Keratinocyte (primary cell): ENCODE data around the gene AAR2. TPM values are rescaled to one million over a fixed set of nuclear protein-coding genes. Genes with fewer than 3 reads are reported as not detected.

Source experiments
- DNase-seq: peaks from one replicate; pipeline ENCODE4 v3.0.0-alpha.2; 2011; ENCODE audit warnings: low read depth, missing footprints, low spot score
- FAIRE-seq: peaks from 2 replicates; lab custom pipeline; 2011; peaks lifted over from hg19 to GRCh38; lab: Jason Lieb, UNC
- H2AFZ ChIP-seq: 2 replicates; pipeline ENCODE4 v1.6.0; 2012; ENCODE audit warnings: low read length, control low read depth, inconsistent platforms; ENCODE audit not compliant: control insufficient read depth
- H3K27ac ChIP-seq: 2 replicates; pipeline ENCODE4 v1.5.1; 2011; ENCODE audit warnings: low read length; ENCODE audit not compliant: control insufficient read depth, insufficient read depth
- H3K27me3 ChIP-seq: 3 replicates; pipeline ENCODE4 v1.6.0; 2011; ENCODE audit warnings: low read length; ENCODE audit not compliant: control insufficient read depth, insufficient read depth; ENCODE audit errors: extremely low read depth
- H3K36me3 ChIP-seq, 2 experiments: 2 replicates in 1 of 2; 3 replicates in 1 of 2; pipeline ENCODE4 v1.5.1; 2011; ENCODE audit warnings: low read length in 2 of 2, mild to moderate bottlenecking in 1 of 2; ENCODE audit not compliant: control insufficient read depth in 2 of 2, insufficient read depth in 2 of 2; ENCODE audit errors: extremely low read depth in 1 of 2
- H3K4me1 ChIP-seq: 3 replicates; pipeline ENCODE4 v1.5.1; 2011; ENCODE audit warnings: low read length; ENCODE audit not compliant: control insufficient read depth, insufficient read depth; ENCODE audit errors: extremely low read depth
- H3K4me2 ChIP-seq: 3 replicates; pipeline ENCODE4 v1.6.0; 2011; ENCODE audit warnings: low read depth, low read length; ENCODE audit not compliant: control insufficient read depth, insufficient read depth; ENCODE audit errors: extremely low read depth
- H3K4me3 ChIP-seq, 3 experiments: fragments of 200-600 bp in 1 of 3; sonication (generic) in 1 of 3; 2 replicates in 2 of 3; 3 replicates in 1 of 3; pipeline ENCODE4 v1.5.1; 2011 to 2016; ENCODE audit warnings: low read length in 3 of 3, mild to moderate bottlenecking in 3 of 3, control low read depth in 2 of 3, inconsistent platforms in 1 of 3, low read depth in 1 of 3, mixed read lengths in 1 of 3, mixed run types in 1 of 3, moderate library complexity in 1 of 3; ENCODE audit not compliant: control insufficient read depth in 2 of 3, insufficient read depth in 2 of 3; ENCODE audit errors: extremely low read depth in 1 of 3
- H3K79me2 ChIP-seq: 2 replicates; pipeline ENCODE4 v1.6.0; 2012; ENCODE audit warnings: low read length; ENCODE audit not compliant: control insufficient read depth, insufficient read depth
- H3K9ac ChIP-seq: 3 replicates; pipeline ENCODE4 v1.6.0; 2011; ENCODE audit warnings: low read length; ENCODE audit not compliant: control insufficient read depth, insufficient read depth; ENCODE audit errors: extremely low read depth
- H3K9me1 ChIP-seq: 3 replicates; pipeline ENCODE4 v1.6.0; 2011; ENCODE audit warnings: low read length; ENCODE audit not compliant: control insufficient read depth, insufficient read depth; ENCODE audit errors: extremely low read depth
- H3K9me3 ChIP-seq: 2 replicates; pipeline ENCODE4 v1.5.1; 2012; ENCODE audit warnings: low read depth, low read length; ENCODE audit not compliant: control insufficient read depth
- H4K20me1 ChIP-seq: 3 replicates; pipeline ENCODE4 v1.6.0; 2011; ENCODE audit warnings: low read length; ENCODE audit not compliant: control insufficient read depth, insufficient read depth; ENCODE audit errors: extremely low read depth
- EZH2 ChIP-seq: IDR thresholded peaks from one replicate; pipeline ENCODE4 v1.6.1; 2012; ENCODE audit warnings: inconsistent platforms, mild to moderate bottlenecking, low read length, moderate library complexity
- dilution Hi-C: fragments of 300-500 bp; cut with MboI; formaldehyde crosslinking; loops from one replicate; pipeline ENCODE4 v1.7.0; 2020; ENCODE audit warnings: low sequenced_read_pairs; ENCODE audit not compliant: extremely low pct_ligation_motif_present
- polyA minus RNA-seq, 3 experiments: library from RNA; depleted of rRNA, polyadenylated mRNA; stranded (reverse); fragments of >200 nt; gene quantifications; 1 replicate in 1 of 3; 2 replicates in 1 of 3; 3 replicates in 1 of 3; pipeline ENCODE4 v1.2.3, GENCODE V29; 2011
- polyA plus RNA-seq, 5 experiments: library from polyadenylated mRNA; depleted of rRNA in 3 of 5; stranded (reverse) in 3 of 5; stranded (forward) in 1 of 5; unstranded in 1 of 5; fragments of >200 nt; gene quantifications; 1 replicate in 1 of 5; 2 replicates in 3 of 5; 3 replicates in 1 of 5; pipeline versions ENCODE4 v1.2.1 to v1.2.3, GENCODE V29; 2011 to 2012; ENCODE audit warnings: missing spikeins in 2 of 5, low read depth in 1 of 5, low replicate concordance in 1 of 5
- TF ChIP-seq, protein P1 (sequence below), 3 experiments: IDR thresholded peaks in 1 of 3; conservative IDR thresholded peaks in 1 of 3; optimal IDR thresholded peaks in 1 of 3; 2 replicates in 2 of 3; 3 replicates in 1 of 3; pipeline versions ENCODE3 to v1.5.1; 2011; ENCODE audit warnings: low read length in 3 of 3, mild to moderate bottlenecking in 3 of 3, moderate library complexity in 2 of 3, control low read depth in 1 of 3, inconsistent platforms in 1 of 3; ENCODE audit not compliant: insufficient read depth in 2 of 3; ENCODE audit errors: extremely low read depth in 1 of 3

AAR2 gene, protein sequence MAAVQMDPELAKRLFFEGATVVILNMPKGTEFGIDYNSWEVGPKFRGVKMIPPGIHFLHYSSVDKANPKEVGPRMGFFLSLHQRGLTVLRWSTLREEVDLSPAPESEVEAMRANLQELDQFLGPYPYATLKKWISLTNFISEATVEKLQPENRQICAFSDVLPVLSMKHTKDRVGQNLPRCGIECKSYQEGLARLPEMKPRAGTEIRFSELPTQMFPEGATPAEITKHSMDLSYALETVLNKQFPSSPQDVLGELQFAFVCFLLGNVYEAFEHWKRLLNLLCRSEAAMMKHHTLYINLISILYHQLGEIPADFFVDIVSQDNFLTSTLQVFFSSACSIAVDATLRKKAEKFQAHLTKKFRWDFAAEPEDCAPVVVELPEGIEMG
- 20.1 to 29.5 TPM (median 27.1 TPM) in 3 replicates for polyA plus RNA-seq
- polyA plus RNA-seq (2011; ENCODE audit: low read depth), result 2.7 TPM
- 19.6 and 21.1 TPM in 2 replicates for polyA plus RNA-seq (2011; cell fraction: cytosol; rRNA removed)
- polyA plus RNA-seq (2011; cell fraction: nucleus; rRNA removed), result 24.1 and 29.1 TPM in 2 replicates
- polyA plus RNA-seq (2012; ENCODE audit: low replicate concordance), result 21.9 and 23.1 TPM in 2 replicates
- polyA minus RNA-seq, result 25.2 to 41.1 TPM (median 31.4 TPM) in 3 replicates
- polyA minus RNA-seq (2011; cell fraction: cytosol; rRNA and poly(A)+ RNA removed), result 20.1 TPM
- 18.6 and 22.6 TPM in 2 replicates for polyA minus RNA-seq (2011; cell fraction: nucleus; rRNA and poly(A)+ RNA removed)

DNA sequence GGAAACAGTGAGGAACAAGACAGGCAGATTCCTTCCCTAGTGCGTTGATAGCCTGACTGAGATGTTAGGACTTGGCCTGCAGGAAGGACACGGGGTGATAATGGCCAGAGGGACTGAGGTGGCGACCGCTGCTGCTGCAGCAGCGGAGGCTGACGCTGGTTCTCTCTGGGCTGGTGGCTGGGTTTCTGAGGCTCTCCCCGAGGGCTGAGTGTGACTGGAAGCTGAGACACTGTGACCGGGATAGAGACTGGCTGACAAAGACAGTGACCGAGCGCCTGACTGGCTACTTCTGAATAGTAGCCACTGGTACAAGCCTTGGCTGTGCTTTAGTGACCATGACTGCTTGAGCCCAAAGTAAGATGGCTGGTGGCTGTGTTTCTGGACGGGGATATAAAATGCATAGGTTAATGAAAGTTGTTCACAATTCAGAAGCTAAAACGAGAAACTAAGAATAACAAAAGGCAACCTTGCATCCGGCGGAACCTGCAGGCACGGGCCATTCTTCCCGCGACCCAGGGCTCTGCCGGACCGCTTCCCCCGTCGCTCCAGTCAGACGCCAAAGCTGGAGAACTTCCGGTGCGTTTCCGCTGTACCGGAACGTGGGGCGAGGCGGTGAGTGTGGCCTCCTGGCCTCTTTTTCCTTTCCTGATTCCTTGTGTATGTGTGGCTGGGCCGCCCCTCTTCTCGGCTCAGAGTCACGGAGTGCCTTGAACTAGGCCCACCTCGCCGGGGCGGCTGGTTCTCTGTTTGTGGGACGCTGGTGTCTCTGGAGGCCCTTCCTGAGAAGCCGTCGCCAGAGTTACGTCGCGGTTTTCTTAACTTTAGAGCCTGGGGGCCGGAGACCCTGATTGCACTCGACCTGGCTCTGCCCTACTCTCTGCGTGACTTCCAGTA is at the start of gene AAR2:
Gene AAR2 (plus strand): TSS at position 587 of the 894 bp plus-strand sequence. CDS start 3,391 bp downstream, outside the sequence.
- Histone ChIP-seq H3K4me2 (peak within 1 kb of the TSS; percentile 81), H3K36me3 (peaks cover 7 to 9% of the 10 kb centered on the region in 2 experiments), H3K9ac (peak within 1 kb of the TSS; percentile 95), H3K27ac (peak within 1 kb of the TSS; percentile 84), H3K9me1 (peaks cover 2% of the 10 kb centered on the region), H3K4me1 (peaks cover 14% of the 10 kb centered on the region), H2AFZ (peak within 1 kb of the TSS; percentile 100), H3K4me3 (peak within 1 kb of the TSS; percentile 81 to 93 (median 85)), H4K20me1 (no peaks in the 10 kb centered on the region), H3K27me3 (no peaks in the 10 kb centered on the region), H3K9me3 (no peaks in the 10 kb centered on the region), H3K79me2 (peaks cover 48% of the 10 kb centered on the region)
- no peak for FAIRE-seq
- dilution Hi-C loops, result no loop called here
- no peak for DNase-seq
- TF ChIP-seq, protein P1, sequence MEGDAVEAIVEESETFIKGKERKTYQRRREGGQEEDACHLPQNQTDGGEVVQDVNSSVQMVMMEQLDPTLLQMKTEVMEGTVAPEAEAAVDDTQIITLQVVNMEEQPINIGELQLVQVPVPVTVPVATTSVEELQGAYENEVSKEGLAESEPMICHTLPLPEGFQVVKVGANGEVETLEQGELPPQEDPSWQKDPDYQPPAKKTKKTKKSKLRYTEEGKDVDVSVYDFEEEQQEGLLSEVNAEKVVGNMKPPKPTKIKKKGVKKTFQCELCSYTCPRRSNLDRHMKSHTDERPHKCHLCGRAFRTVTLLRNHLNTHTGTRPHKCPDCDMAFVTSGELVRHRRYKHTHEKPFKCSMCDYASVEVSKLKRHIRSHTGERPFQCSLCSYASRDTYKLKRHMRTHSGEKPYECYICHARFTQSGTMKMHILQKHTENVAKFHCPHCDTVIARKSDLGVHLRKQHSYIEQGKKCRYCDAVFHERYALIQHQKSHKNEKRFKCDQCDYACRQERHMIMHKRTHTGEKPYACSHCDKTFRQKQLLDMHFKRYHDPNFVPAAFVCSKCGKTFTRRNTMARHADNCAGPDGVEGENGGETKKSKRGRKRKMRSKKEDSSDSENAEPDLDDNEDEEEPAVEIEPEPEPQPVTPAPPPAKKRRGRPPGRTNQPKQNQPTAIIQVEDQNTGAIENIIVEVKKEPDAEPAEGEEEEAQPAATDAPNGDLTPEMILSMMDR (optimal IDR thresholded peaks at IDR 0.05 in 1 of 3, IDR thresholded peaks at IDR 0.05 in 1 of 3, conservative IDR thresholded peaks at IDR 0.05 in 1 of 3; ENCODE audit: extremely low read depth in 1 of 3, insufficient read depth in 2 of 3, low read length in 3 of 3), result no peak
- TF ChIP-seq EZH2, result no peak

DNA sequence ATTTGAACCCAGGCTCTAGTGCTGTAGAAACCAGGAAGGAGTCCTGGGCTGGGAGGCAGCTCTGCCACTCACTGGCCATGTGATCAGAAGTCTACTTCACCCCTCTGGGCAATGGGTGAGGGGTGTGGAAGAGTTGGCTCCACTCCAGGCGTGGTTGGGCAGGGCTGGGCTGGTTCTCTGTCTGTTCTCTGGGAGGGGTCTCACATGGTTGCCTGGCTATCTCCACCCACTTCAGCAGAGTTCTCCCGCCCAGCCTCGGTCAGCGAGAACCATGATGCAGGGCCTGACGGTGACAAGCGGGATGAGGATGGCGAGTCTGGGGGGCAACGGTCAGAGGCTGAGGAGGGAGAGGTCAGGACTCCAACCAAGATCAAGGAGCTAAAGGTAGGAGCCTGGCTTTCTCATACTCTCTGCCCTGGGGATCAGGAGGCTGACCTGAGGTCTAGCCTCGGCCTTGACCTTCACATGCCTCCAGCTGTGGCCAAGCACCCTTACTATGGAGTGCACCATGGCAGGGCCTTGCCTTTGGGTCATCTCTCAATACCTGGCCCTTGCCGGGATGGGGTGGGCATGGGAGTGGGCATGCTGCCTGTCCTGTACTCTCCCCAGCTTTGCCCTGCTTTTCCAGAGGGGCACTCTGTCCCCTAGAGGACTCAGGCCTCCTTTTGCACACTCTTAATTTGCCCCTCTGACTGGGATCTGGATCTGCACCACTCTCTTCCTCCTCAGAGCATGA is 42.1 kb upstream of the AAR2 start:
- DNase-seq (no peak), FAIRE-seq (no peak)
- H3K4me3 ChIP-seq, result no peak overlapping the region
- no peaks in the 10 kb centered on the region for H3K9me3 ChIP-seq
- H3K4me2 ChIP-seq, result no peak overlapping the region
- H3K36me3 ChIP-seq, result no peaks in the 10 kb centered on the region
- H3K9me1 ChIP-seq, result no peaks in the 10 kb centered on the region
- H3K9ac ChIP-seq, result no peak overlapping the region
- TF ChIP-seq, protein P1 (optimal IDR thresholded peaks at IDR 0.05 in 1 of 3, IDR thresholded peaks at IDR 0.05 in 1 of 3, conservative IDR thresholded peaks at IDR 0.05 in 1 of 3; ENCODE audit: extremely low read depth in 1 of 3, insufficient read depth in 2 of 3, low read length in 3 of 3), result no peak
- TF ChIP-seq EZH2, result no peak
- dilution Hi-C loops, result no loop called here
- no peaks in the 10 kb centered on the region for H3K4me1 ChIP-seq
- H4K20me1 ChIP-seq, result no peaks in the 10 kb centered on the region
- no peak overlapping the region for H3K27ac ChIP-seq
- H2AFZ ChIP-seq, result no peak overlapping the region
- no peaks in the 10 kb centered on the region for H3K79me2 ChIP-seq
- peaks cover 15% of the 10 kb centered on the region for H3K27me3 ChIP-seq
